ENCODE measurements around the gene SYNGR2. TPM values are rescaled to one million over a fixed set of nuclear protein-coding genes. Genes with fewer than 3 reads are reported as not detected.

Gene SYNGR2
- total and polyA plus RNA-seq, 2 donors (not counting 1 experiment from before 2014, with no cell fraction given), result 390 to 442 TPM

- peak within 1 kb of the TSS; percentile 31 to 77 (median 70) for H3K4me3 ChIP-seq (ENCODE audit: control extremely low read depth in 1 of 5, extremely low read depth in 1 of 5, insufficient read depth in 1 of 5, low read depth in 2 of 5, low read length in 4 of 5)
- H3K27me3 Mint-ChIP-seq, result no peaks in the 10 kb centered on the region
- peak within 1 kb of the TSS; percentile 94 for H2AFZ ChIP-seq (ENCODE audit: insufficient read depth, low read depth, low read length, poor library complexity, severe bottlenecking)
- no peak for TF ChIP-seq EZH2 (IDR thresholded peaks at IDR 0.05; ENCODE audit: borderline replicate concordance, insufficient read depth, low read depth, low read length, poor library complexity, severe bottlenecking)
- peak; percentile 37 for TF ChIP-seq CTCF (IDR thresholded peaks at IDR 0.05)
- peaks cover 14% of the 10 kb centered on the region for H3K4me1 Mint-ChIP-seq
- intact Hi-C loops (cut with micrococcal nuclease), result loop anchor here (1.0 to 2.0 kb wide), 3 partner anchors 18 to 55 kb away; partner anchors contain the start of gene SYNGR2
- ChIA-PET CTCF (interaction anchor here (0.5 to 19.2 kb wide), 8 partner anchors 11 to 102 kb away, joined by 3 to 357 read pairs (median 6); no protein-coding TSS in a partner anchor), POLR2A (interaction anchor here (0.6 to 2.0 kb wide), 8 partner anchors 11 to 1915 kb away, joined by 3 to 12 read pairs (median 4); partner anchors contain the start of genes GAA and SOCS3)
- no peaks in the 10 kb centered on the region for H3K36me3 ChIP-seq (replicated peaks in 1 of 2; ENCODE audit: control extremely low read depth in 1 of 2, control insufficient read depth in 1 of 2, extremely low read depth in 1 of 2, insufficient read depth in 2 of 2, low read length in 1 of 2)
- no peaks in the 10 kb centered on the region for H3K27me3 ChIP-seq (replicated peaks in 1 of 4; ENCODE audit: control extremely low read depth in 1 of 4, control insufficient read depth in 3 of 4, insufficient read depth in 4 of 4, low read length in 3 of 4)
- H3K9ac ChIP-seq (ENCODE audit: low read length), result peak within 1 kb of the TSS; percentile 73
- no peaks in the 10 kb centered on the region for H3K9me3 ChIP-seq (ENCODE audit: control extremely low read depth in 1 of 3, control insufficient read depth in 2 of 3, insufficient read depth in 1 of 3, low read length in 2 of 3)
- H3K4me1 ChIP-seq (ENCODE audit: control insufficient read depth in 2 of 2, insufficient read depth in 2 of 2, low read length in 2 of 2), result peaks cover 12 to 20% of the 10 kb centered on the region in 2 donors
- peak within 1 kb of the TSS; percentile 100 for H3K4me2 ChIP-seq (replicated peaks; ENCODE audit: low read depth, low read length, poor library complexity, severe bottlenecking)
- H4K20me1 ChIP-seq (ENCODE audit: control insufficient read depth, insufficient read depth, low read length, poor library complexity, severe bottlenecking), result no peaks in the 10 kb centered on the region
- H3K79me2 ChIP-seq (ENCODE audit: control insufficient read depth, insufficient read depth, low read length), result peaks cover 7% of the 10 kb centered on the region
- no peaks in the 10 kb centered on the region for H3K9me3 Mint-ChIP-seq (ENCODE audit: insufficient read depth)
- peak within 1 kb of the TSS; percentile 83 for H3K27ac Mint-ChIP-seq
- H3K4me3 Mint-ChIP-seq, result peak within 1 kb of the TSS; percentile 91
- 4% methylated on average over 53 of the region's 57 CpGs for WGBS (ENCODE audit: insufficient coverage)
- H3K27ac ChIP-seq (ENCODE audit: low read length in 2 of 2), result no peak within 1 kb of the TSS
- peak; percentile 95 for ATAC-seq (ENCODE audit: low read depth)
- peak; percentile 89 for DNase-seq
Observed at GRCh38 chr17:78186692-78187595, 18.6 kb downstream of the SYNGR2 start, which contains the start of the genes AFMID and TK1. Gene AFMID (plus strand): TSS chr17:78187362. CDS start chr17:78187371, 9 bp downstream. Gene TK1 (minus strand): TSS chr17:78187052. CDS start chr17:78186994, 58 bp downstream.

Data from B cell (primary cell).